Measurements from ENCODE around the gene PPP1R14C.

- TF ChIP-seq, protein P1, sequence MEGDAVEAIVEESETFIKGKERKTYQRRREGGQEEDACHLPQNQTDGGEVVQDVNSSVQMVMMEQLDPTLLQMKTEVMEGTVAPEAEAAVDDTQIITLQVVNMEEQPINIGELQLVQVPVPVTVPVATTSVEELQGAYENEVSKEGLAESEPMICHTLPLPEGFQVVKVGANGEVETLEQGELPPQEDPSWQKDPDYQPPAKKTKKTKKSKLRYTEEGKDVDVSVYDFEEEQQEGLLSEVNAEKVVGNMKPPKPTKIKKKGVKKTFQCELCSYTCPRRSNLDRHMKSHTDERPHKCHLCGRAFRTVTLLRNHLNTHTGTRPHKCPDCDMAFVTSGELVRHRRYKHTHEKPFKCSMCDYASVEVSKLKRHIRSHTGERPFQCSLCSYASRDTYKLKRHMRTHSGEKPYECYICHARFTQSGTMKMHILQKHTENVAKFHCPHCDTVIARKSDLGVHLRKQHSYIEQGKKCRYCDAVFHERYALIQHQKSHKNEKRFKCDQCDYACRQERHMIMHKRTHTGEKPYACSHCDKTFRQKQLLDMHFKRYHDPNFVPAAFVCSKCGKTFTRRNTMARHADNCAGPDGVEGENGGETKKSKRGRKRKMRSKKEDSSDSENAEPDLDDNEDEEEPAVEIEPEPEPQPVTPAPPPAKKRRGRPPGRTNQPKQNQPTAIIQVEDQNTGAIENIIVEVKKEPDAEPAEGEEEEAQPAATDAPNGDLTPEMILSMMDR (conservative IDR thresholded peaks at IDR 0.05) = no peak
- no peak for TF ChIP-seq EZH2 (IDR thresholded peaks at IDR 0.05; ENCODE audit: low read depth)
Observed at GRCh38 chr6:150139533-150139932, 3.3 kb upstream of the PPP1R14C start.

Data from PC-9 (cell line).